GM18505 (cell line): Measurements from ENCODE around the gene ADGRF4.
A peak's percentile ranks its signal among the peaks of the same experiment; 100 is the strongest.

Source experiments
- ATAC-seq: cut with Tn5 transposase; IDR thresholded peaks from one replicate; pipeline ENCODE4 v1.9.1; 2021; ENCODE audit not compliant: unreplicated experiment
- POLR2A ChIP-seq: IDR thresholded peaks from 4 replicates; pipeline ENCODE4 v1.6.1; 2011; ENCODE audit warnings: borderline replicate concordance; ENCODE audit not compliant: insufficient read depth, insufficient read length; ENCODE audit errors: extremely low read depth

Gene ADGRF4

GRCh38 chr6:47709160-47709559, 10.8 kb downstream of the ADGRF4 start:
- no peak for ATAC-seq
- TF ChIP-seq POLR2A, result no peak

GRCh38 chr6:47710295-47710694, 11.9 kb downstream of the ADGRF4 start:
- no peak for ATAC-seq
- no peak for TF ChIP-seq POLR2A

- ATAC-seq, result no peak
- no peak for TF ChIP-seq POLR2A
Measured at GRCh38 chr6:47713200-47713599, 14.8 kb downstream of the ADGRF4 start.

- no peak for TF ChIP-seq POLR2A
- no peak for ATAC-seq
Measured at GRCh38 chr6:47714802-47715201, 16.4 kb downstream of the ADGRF4 start.

GRCh38 chr6:47715782-47716181, 17.4 kb downstream of the ADGRF4 start:
- no peak for ATAC-seq
- no peak for TF ChIP-seq POLR2A

DNA sequence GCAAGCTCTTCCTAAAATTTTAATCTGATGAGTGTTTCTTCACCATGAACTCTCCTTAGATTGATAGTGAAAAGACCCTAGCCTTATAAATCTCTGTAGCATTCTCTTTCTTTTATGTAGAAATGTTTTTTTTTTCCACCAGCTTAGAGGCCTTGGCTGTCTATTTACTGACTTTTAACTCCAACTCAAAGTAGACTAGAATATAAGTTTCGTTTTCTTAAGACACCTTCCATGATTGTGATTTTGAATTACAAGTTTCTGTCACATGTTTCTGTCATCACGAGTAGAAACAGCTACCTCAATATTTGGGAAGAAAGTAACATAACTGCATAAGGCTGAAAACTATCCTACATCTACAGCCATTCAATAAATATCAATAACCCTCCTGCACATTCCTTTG, 17.8 kb downstream of the ADGRF4 start:
- ATAC-seq, result no peak

DNA sequence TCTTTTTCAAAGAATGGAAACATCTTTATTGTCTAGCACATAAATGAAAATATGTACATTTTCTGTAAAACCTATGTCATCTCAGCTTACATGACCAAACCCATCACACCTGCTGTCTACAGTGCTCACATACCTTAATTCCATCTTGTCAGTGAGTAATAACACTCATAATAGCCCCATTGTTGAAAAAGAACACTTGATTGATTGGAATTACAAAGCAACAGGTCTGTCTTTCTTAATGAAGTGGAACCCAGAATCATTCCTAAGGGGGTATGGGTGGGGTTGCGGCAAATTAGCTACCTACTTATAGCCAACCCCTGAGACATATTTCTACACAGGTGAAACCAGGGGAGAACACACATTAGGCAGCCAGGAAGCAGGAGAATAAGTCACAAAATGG, 20.2 kb downstream of the ADGRF4 start:
- no peak for TF ChIP-seq POLR2A
- no peak for ATAC-seq

More for the DNA sequence above, 17.8 kb downstream of the ADGRF4 start:
- no peak for TF ChIP-seq POLR2A

- TF ChIP-seq POLR2A, result no peak
- ATAC-seq, result no peak
Measured at GRCh38 chr6:47721189-47721588, 22.8 kb downstream of the ADGRF4 start.

- no peak for TF ChIP-seq POLR2A
- peak; percentile 68 for ATAC-seq
Measured at GRCh38 chr6:47722194-47722593, 23.8 kb downstream of the ADGRF4 start.

GRCh38 chr6:47724300-47724699, 25.9 kb downstream of the ADGRF4 start:
- TF ChIP-seq POLR2A, result no peak
- no peak for ATAC-seq

- no peak for TF ChIP-seq POLR2A
- no peak for ATAC-seq
Measured at GRCh38 chr6:47727391-47727790, 29.0 kb downstream of the ADGRF4 start.

GRCh38 chr6:47729019-47729418, 30.6 kb downstream of the ADGRF4 start:
- no peak for TF ChIP-seq POLR2A
- no peak for ATAC-seq

- no peak for TF ChIP-seq POLR2A
- no peak for ATAC-seq
Measured at GRCh38 chr6:47729457-47729856, 31.1 kb downstream of the ADGRF4 start.

- peak; percentile 65 for ATAC-seq
- TF ChIP-seq POLR2A, result no peak
Measured at GRCh38 chr6:47733879-47734558, 35.6 kb downstream of the ADGRF4 start.
